ENCODE data around the gene TADA3. TPM values are rescaled to one million over a fixed set of nuclear protein-coding genes. Genes with fewer than 3 reads are reported as not detected.

The TADA3 gene
- polyA plus RNA-seq, 2 of the 4 experiments (the other 2 are of a cell fraction) = 42.6 to 50.3 TPM

- no peaks in the 10 kb centered on the region for H3K9me3 ChIP-seq
- TF ChIP-seq MAZ (IDR thresholded peaks at IDR 0.05; ENCODE audit: borderline replicate concordance, low read depth, low read length) (no peak), RCOR1 (IDR thresholded peaks at IDR 0.05; ENCODE audit: low read depth, low read length) (no peak), ZFP36 (IDR thresholded peaks at IDR 0.05; ENCODE audit: borderline replicate concordance, partially characterized antibody) (no peak), FOSB (CRISPR knock-in tag; IDR thresholded peaks at IDR 0.05) (no peak), ZC3H11A (IDR thresholded peaks at IDR 0.05) (no peak), KDM1A (IDR thresholded peaks at IDR 0.05; ENCODE audit: low read depth) (no peak), BHLHE40 (IDR thresholded peaks at IDR 0.05; ENCODE audit: low read depth, low read length) (no peak), ZSCAN20 (CRISPR knock-in tag; IDR thresholded peaks at IDR 0.05) (no peak), NFE2L2 (conservative IDR thresholded peaks at IDR 0.05; ENCODE audit: low read length) (no peak), CBX8 (IDR thresholded peaks at IDR 0.05) (no peak), TFCP2L1 (CRISPR knock-in tag; IDR thresholded peaks at IDR 0.05) (no peak), EP300 (IDR thresholded peaks at IDR 0.05) (no peak), CHD4 (IDR thresholded peaks at IDR 0.05; ENCODE audit: borderline replicate concordance) (no peak), JUN (IDR thresholded peaks at IDR 0.05) (no peak), HEYL (CRISPR knock-in tag; IDR thresholded peaks at IDR 0.05) (no peak), FOXS1 (CRISPR knock-in tag; IDR thresholded peaks at IDR 0.05) (no peak)
- TF ChIP-seq, protein P1, sequence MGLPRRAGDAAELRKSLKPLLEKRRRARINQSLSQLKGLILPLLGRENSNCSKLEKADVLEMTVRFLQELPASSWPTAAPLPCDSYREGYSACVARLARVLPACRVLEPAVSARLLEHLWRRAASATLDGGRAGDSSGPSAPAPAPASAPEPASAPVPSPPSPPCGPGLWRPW (IDR thresholded peaks at IDR 0.05) = no peak
- TF ChIP-seq, protein P2, sequence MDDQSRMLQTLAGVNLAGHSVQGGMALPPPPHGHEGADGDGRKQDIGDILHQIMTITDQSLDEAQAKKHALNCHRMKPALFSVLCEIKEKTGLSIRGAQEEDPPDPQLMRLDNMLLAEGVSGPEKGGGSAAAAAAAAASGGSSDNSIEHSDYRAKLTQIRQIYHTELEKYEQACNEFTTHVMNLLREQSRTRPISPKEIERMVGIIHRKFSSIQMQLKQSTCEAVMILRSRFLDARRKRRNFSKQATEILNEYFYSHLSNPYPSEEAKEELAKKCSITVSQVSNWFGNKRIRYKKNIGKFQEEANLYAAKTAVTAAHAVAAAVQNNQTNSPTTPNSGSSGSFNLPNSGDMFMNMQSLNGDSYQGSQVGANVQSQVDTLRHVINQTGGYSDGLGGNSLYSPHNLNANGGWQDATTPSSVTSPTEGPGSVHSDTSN (IDR thresholded peaks at IDR 0.05) = no peak
- TF ChIP-seq, protein P3, sequence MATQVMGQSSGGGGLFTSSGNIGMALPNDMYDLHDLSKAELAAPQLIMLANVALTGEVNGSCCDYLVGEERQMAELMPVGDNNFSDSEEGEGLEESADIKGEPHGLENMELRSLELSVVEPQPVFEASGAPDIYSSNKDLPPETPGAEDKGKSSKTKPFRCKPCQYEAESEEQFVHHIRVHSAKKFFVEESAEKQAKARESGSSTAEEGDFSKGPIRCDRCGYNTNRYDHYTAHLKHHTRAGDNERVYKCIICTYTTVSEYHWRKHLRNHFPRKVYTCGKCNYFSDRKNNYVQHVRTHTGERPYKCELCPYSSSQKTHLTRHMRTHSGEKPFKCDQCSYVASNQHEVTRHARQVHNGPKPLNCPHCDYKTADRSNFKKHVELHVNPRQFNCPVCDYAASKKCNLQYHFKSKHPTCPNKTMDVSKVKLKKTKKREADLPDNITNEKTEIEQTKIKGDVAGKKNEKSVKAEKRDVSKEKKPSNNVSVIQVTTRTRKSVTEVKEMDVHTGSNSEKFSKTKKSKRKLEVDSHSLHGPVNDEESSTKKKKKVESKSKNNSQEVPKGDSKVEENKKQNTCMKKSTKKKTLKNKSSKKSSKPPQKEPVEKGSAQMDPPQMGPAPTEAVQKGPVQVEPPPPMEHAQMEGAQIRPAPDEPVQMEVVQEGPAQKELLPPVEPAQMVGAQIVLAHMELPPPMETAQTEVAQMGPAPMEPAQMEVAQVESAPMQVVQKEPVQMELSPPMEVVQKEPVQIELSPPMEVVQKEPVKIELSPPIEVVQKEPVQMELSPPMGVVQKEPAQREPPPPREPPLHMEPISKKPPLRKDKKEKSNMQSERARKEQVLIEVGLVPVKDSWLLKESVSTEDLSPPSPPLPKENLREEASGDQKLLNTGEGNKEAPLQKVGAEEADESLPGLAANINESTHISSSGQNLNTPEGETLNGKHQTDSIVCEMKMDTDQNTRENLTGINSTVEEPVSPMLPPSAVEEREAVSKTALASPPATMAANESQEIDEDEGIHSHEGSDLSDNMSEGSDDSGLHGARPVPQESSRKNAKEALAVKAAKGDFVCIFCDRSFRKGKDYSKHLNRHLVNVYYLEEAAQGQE (IDR thresholded peaks at IDR 0.05) = no peak
- no peak overlapping the region for H3K4me2 ChIP-seq
- no peaks in the 10 kb centered on the region for H3K4me1 ChIP-seq
- FAIRE-seq (no peak), DNase-seq (ENCODE audit: low read depth in 1 of 2, low spot score in 1 of 2) (no peak), ATAC-seq (no peak)
- no peak overlapping the region for H3K27ac ChIP-seq
- 92% methylated on average over 4 of the region's 4 CpGs for WGBS (ENCODE audit: missing lambda C conversion rate)
- CTCF ChIA-PET = interaction anchor here (0.7 to 1.1 kb wide), 3 partner anchors 16 to 166 kb away, joined by 3 to 5 read pairs (median 3); no protein-coding TSS in a partner anchor
- POLR2A ChIA-PET = interaction anchor here (0.7 kb wide), 1 partner anchor 165 kb away, joined by 6 read pairs; no protein-coding TSS in a partner anchor
- no peak overlapping the region for H3K4me3 ChIP-seq
These were observed 11.4 kb downstream of the TADA3 start for GRCh38 chr3:9780910-9781309.

DNA sequence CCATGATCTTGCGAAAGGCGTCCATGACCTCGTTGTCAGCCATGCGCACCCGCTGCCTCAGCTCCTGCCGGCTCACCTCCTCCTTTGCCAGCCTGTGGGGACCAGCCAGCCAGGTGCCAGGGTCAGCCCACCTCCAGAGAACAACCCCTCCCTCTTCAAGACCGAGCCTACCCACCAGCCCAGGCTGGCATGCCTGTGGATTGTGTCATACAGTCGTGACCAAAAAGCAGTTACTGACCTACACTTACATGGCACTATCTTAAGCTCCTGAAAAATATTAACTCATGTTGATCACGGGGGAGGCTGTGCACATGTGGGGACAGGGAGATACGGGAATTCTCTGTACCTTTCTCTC lies 11.8 kb downstream of the TADA3 start:
- Histone ChIP-seq H3K4me1 (no peaks in the 10 kb centered on the region), H3K27ac (no peak overlapping the region), H3K4me2 (no peak overlapping the region), H3K9me3 (no peaks in the 10 kb centered on the region), H3K4me3 (no peak overlapping the region)
- 88% methylated on average over 10 of the region's 10 CpGs for WGBS (ENCODE audit: missing lambda C conversion rate)
- TF ChIP-seq FOSL2 (IDR thresholded peaks at IDR 0.05) = no peak
- no peak for TF ChIP-seq FOSL2 (CRISPR knock-in tag; IDR thresholded peaks at IDR 0.05)
- TF ChIP-seq MAZ (IDR thresholded peaks at IDR 0.05; ENCODE audit: borderline replicate concordance, low read depth, low read length) = no peak
- TF ChIP-seq, protein P3 (IDR thresholded peaks at IDR 0.05) = no peak
- TF ChIP-seq CBX8 (IDR thresholded peaks at IDR 0.05) = no peak
- no peak for TF ChIP-seq SMC3 (IDR thresholded peaks at IDR 0.05)
- no peak for TF ChIP-seq POLR2A (IDR thresholded peaks at IDR 0.05; ENCODE audit: low read length)
- TF ChIP-seq FOSB (CRISPR knock-in tag; IDR thresholded peaks at IDR 0.05) = no peak
- no peak for TF ChIP-seq CTCF (IDR thresholded peaks at IDR 0.05)
- no peak for TF ChIP-seq JUNB (IDR thresholded peaks at IDR 0.05)
- no peak for TF ChIP-seq EHF (CRISPR knock-in tag; IDR thresholded peaks at IDR 0.05)
- TF ChIP-seq BHLHE40 (IDR thresholded peaks at IDR 0.05; ENCODE audit: low read depth, low read length) = no peak
- no peak for TF ChIP-seq NFE2L2 (conservative IDR thresholded peaks at IDR 0.05; ENCODE audit: low read length)
- TF ChIP-seq FOXS1 (CRISPR knock-in tag; IDR thresholded peaks at IDR 0.05) = no peak
- TF ChIP-seq MAFK (IDR thresholded peaks at IDR 0.05; ENCODE audit: partially characterized antibody) = no peak
- TF ChIP-seq KDM1A (IDR thresholded peaks at IDR 0.05; ENCODE audit: low read depth) = no peak
- no peak for TF ChIP-seq CHD4 (IDR thresholded peaks at IDR 0.05; ENCODE audit: borderline replicate concordance)
- DNase-seq (ENCODE audit: low read depth in 1 of 2, low spot score in 1 of 2) (no peak), ATAC-seq (no peak), FAIRE-seq (no peak)
- CTCF ChIA-PET = interaction anchor here (0.7 to 1.1 kb wide), 3 partner anchors 16 to 166 kb away, joined by 3 to 5 read pairs (median 3); no protein-coding TSS in a partner anchor
- POLR2A ChIA-PET = no interaction called here
